D721Med (cell line): Measurements from ENCODE around the gene SP3.

Experiments
- DNase-seq: peaks from one replicate; pipeline ENCODE4 v3.0.0; 2011; ENCODE audit warnings: low spot score; ENCODE audit not compliant: insufficient read length
- FAIRE-seq: peaks from 2 replicates; lab custom pipeline; 2011; peaks lifted over from hg19 to GRCh38; lab: Jason Lieb, UNC
- TF ChIP-seq, protein P1 (sequence below): IDR thresholded peaks from 2 replicates; pipeline ENCODE4 v1.5.1; 2012; ENCODE audit warnings: mild to moderate bottlenecking, control low read depth; ENCODE audit not compliant: insufficient read depth; ENCODE audit errors: missing control alignments

SP3 gene

DNA sequence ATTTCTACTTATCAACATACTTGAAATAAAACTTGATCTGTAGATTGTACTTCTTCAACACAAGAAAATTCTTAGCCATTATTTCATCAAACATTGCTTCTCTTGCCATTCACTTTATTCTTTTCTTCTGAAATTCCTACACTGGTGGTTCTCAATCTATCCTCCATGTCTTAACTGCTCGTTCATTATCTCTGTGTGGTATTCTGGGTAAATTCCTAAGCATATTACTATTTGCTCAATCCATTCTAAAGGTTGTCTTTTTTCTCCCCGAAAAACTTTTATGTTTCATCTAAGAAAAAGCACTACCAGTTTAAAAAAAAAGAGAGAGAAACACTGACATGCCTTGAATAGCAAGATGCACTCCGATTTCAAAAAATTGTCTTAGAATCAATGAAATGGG lies 18.0 kb downstream of the SP3 start:
- no peak for DNase-seq
- TF ChIP-seq, protein P1, sequence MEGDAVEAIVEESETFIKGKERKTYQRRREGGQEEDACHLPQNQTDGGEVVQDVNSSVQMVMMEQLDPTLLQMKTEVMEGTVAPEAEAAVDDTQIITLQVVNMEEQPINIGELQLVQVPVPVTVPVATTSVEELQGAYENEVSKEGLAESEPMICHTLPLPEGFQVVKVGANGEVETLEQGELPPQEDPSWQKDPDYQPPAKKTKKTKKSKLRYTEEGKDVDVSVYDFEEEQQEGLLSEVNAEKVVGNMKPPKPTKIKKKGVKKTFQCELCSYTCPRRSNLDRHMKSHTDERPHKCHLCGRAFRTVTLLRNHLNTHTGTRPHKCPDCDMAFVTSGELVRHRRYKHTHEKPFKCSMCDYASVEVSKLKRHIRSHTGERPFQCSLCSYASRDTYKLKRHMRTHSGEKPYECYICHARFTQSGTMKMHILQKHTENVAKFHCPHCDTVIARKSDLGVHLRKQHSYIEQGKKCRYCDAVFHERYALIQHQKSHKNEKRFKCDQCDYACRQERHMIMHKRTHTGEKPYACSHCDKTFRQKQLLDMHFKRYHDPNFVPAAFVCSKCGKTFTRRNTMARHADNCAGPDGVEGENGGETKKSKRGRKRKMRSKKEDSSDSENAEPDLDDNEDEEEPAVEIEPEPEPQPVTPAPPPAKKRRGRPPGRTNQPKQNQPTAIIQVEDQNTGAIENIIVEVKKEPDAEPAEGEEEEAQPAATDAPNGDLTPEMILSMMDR, result no peak
- no peak for FAIRE-seq

DNA sequence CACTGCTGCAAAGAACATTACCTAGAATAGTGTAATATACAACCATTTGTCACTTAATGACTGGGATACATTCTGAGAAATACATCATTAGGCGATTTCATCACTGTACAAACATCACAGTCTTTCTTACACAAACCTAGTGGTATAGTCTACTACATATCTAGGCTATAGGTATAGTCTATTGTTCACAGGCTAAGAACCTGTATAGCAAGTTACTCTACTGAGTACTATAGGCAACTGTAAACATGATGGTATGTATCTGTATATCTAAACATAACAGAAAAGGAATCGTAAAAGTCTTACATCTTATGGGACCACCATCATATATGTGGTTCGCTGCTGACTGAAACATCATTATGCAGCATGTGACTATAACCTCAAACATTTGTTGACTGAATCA lies 21.4 kb downstream of the SP3 start:
- TF ChIP-seq, protein P1, result no peak
- peak; percentile 21 for FAIRE-seq
- no peak for DNase-seq

DNA sequence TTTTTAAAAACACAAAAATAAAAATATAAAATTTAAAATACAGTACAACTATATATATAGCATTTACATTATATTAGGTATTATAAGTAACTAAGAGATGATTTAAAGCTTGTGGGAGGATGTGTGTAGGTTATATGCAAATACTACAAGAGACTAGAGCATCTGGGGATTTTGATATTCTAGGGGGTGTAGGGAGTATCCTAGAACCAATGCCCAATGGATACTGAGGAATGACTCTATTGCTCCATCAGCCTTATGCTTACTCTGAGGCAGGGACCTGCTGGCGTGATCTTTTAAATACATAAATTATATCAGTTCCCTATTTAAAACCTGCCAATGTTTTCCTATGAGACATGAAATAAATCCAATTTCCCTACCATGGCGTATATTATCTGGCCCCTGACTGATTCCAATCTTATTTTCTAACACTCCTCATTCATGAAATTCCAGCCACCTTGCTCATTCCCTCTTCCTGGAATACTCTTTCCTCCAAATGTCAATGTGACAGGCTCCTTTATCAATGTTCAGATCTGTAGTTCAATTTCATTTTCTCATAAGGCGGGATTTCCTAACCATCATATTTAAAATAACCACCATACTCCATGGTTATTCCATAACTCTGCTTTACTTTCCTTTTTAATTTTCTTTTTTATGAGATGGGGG lies 22.2 kb downstream of the SP3 start:
- no peak for DNase-seq

DNA sequence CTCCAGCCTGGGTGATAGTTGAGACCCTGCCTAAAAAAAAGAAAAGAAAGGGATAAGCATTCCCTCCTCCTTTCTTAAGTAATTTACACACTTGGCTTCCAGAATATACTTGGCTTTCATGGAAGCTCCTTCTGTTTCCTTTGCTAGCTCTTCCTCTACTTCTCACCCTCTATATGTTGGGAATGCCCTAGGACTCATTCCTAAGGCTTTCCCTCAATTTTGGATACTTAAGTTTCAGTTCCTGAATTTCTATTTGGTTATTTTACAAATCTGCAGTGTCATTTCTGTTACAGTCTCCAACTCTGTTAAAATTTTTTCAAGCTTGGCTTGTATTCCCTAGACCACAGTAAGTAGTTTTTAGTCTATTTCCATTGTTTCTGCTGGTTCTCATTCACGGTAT lies 23.6 kb downstream of the SP3 start:
- no peak for DNase-seq

More for the DNA sequence above, 22.2 kb downstream of the SP3 start:
- TF ChIP-seq, protein P1, result no peak
- no peak for FAIRE-seq

DNA sequence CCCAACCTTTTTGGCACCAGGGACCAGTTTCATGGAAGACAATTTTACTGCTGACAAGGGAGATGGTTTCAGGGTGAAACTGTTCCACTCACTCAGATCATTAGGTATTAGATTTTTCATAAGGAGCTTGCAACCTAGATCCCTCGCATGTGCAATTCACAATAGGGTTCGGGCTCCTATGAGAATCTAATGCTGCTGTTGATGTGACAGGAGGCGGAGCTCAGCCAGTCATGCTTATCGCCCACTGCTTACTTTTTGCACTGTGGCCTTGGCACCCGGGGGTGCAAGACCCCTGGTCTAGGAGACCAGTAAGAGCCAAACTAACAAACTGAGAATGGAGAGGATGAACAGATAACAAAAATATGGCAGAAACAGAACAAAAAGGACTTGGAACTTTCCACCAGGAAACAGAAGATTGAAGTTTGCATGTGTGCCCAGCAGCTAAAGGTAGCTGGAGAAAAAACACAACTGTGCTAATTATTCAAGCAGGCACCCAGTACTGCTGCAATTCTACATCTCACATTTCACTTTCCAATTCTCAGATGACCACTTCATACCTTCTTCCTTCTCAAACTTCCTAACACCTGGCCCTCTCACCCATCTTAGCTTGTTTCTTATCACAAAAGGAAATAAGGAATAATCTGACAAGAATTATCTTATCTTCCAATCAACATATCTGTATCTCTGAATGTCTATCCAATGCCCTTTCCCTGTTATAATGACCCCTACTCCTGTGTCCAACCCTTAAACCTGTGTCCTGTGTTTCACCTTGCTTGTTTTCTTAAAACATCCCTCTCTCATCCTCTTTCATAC lies 24.8 kb downstream of the SP3 start:
- TF ChIP-seq, protein P1, result no peak
- FAIRE-seq, result no peak

More for the DNA sequence above, 23.6 kb downstream of the SP3 start:
- TF ChIP-seq, protein P1, result no peak
- FAIRE-seq, result no peak

DNA sequence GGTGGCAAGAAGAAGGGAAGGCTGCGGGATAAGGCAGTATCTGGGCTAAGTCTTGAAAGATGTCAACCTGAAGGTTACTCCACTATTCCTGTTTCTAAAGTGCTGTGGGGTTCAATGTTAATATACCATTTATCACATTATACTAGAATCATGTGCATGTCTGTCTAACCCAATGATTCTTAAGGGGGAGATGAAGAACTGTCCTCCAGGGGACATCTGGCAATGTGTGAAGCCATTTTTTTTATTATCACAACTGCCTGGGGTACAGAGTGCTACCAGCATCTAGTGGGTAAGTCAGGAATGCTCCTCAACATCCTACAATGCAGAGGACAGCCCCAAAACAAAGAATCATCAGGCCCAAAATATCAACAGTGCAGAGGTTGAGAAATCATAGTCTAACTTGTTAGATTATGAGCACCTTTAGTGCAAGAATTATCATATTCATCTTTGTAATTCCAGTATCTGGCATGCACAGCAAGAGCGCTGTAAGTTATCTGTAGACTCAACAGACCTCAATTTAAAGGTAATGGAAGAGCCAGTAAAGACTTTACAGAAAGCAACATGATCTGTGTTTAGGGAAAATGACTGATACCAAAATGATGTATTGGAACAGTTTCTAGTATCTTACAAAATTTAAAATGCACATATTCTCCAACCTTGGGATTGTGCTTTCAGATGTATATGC lies 26.3 kb downstream of the SP3 start:
- TF ChIP-seq, protein P1, result no peak
- FAIRE-seq, result no peak
- no peak for DNase-seq

More for the DNA sequence above, 24.8 kb downstream of the SP3 start:
- DNase-seq, result no peak
